Smooth muscle cell (in vitro differentiated cells): ENCODE measurements around the gene CPNE2. TPM values are rescaled to one million over a fixed set of nuclear protein-coding genes. Genes with fewer than 3 reads are reported as not detected.

Experiments used
- DNase-seq: peaks from one replicate; lab custom pipeline; 2025; ENCODE audit not compliant: unreplicated experiment; lab: John Stamatoyannopoulos, UW
- H2AFZ ChIP-seq: fragments of 200-600 bp; sonication (generic); 2 replicates; pipeline ENCODE4 v1.6.0; 2016; ENCODE audit warnings: antibody characterized with exemption, low read depth, mild to moderate bottlenecking
- H3F3A ChIP-seq: fragments of 200-600 bp; sonication (generic); 2 replicates; pipeline ENCODE4 v1.6.0; 2017; ENCODE audit warnings: antibody characterized with exemption, low read depth
- H3K27ac ChIP-seq: fragments of 200-600 bp; sonication (generic); 2 replicates; pipeline ENCODE4 v1.5.1; 2016; ENCODE audit warnings: low read depth, mild to moderate bottlenecking
- H3K27me3 ChIP-seq: fragments of 200-600 bp; sonication (generic); 2 replicates; pipeline ENCODE4 v1.6.1; 2016; ENCODE audit warnings: low read depth, mild to moderate bottlenecking
- H3K36me3 ChIP-seq: fragments of 200-600 bp; sonication (generic); 2 replicates; pipeline ENCODE4 v1.5.1; 2016; ENCODE audit warnings: low read depth
- H3K4me1 ChIP-seq: fragments of 200-600 bp; sonication (generic); 2 replicates; pipeline ENCODE4 v1.5.1; 2016; ENCODE audit warnings: low read depth
- H3K4me2 ChIP-seq: fragments of 200-600 bp; sonication (generic); 2 replicates; pipeline ENCODE4 v1.6.0; 2016; ENCODE audit warnings: mild to moderate bottlenecking
- H3K4me3 ChIP-seq: fragments of 200-600 bp; sonication (generic); 2 replicates; pipeline ENCODE4 v1.5.1; 2016; ENCODE audit warnings: mild to moderate bottlenecking
- H3K79me2 ChIP-seq: fragments of 200-600 bp; sonication (generic); 2 replicates; pipeline ENCODE4 v1.6.0; 2016; ENCODE audit warnings: low read depth, mild to moderate bottlenecking
- H3K9ac ChIP-seq: fragments of 200-600 bp; sonication (generic); 2 replicates; pipeline ENCODE4 v1.6.0; 2016; ENCODE audit warnings: low read depth
- H3K9me3 ChIP-seq: fragments of 200-600 bp; sonication (generic); replicated peaks from 2 replicates; pipeline ENCODE4 v1.5.1; 2016; ENCODE audit warnings: low read depth
- H4K20me1 ChIP-seq: fragments of 200-600 bp; sonication (generic); 2 replicates; pipeline ENCODE4 v1.6.0; 2016; ENCODE audit warnings: low read depth
- CTCF ChIP-seq: fragments of 200-600 bp; sonication (generic); IDR thresholded peaks from 2 replicates; pipeline ENCODE4 v1.5.1; 2017; ENCODE audit warnings: borderline replicate concordance, mild to moderate bottlenecking, antibody characterized with exemption; ENCODE audit not compliant: insufficient read depth, poor library complexity, severe bottlenecking
- WGBS: methylation state at CpG from one replicate; pipeline ENCODE4 v1.1.7; 2016; ENCODE audit warnings: low lambda C conversion rate; 5-methylcytosine and 5-hydroxymethylcytosine counted together
- polyA plus RNA-seq: library from polyadenylated mRNA; unstranded; fragments of >200 nt; fragmentation: Nextera tagmentation; extraction: Ambion mirVana; gene quantifications from 2 replicates; pipeline ENCODE4 v1.2.1, GENCODE V29; 2016
- total RNA-seq: library from RNA; depleted of rRNA; stranded (reverse); fragments of >200 nt; gene quantifications from 2 replicates; pipeline ENCODE4 v1.2.3, GENCODE V29; 2014

Gene CPNE2
- total and polyA plus RNA-seq, 2 experiments from 2014 or later, result 18.2 to 19.8 TPM

- WGBS, result 4% methylated on average over 24 of the region's 24 CpGs
- peak overlapping the region; percentile 47 for H3K27ac ChIP-seq
- H3K27me3 ChIP-seq, result no peaks in the 10 kb centered on the region
- no peaks in the 10 kb centered on the region for H3K36me3 ChIP-seq
- peak overlapping the region; percentile 39 for H3K9ac ChIP-seq
- H4K20me1 ChIP-seq, result peaks cover 7% of the 10 kb centered on the region
- peak overlapping the region; percentile 84 for H3K4me3 ChIP-seq
- peak; percentile 8 for DNase-seq
- H2AFZ ChIP-seq, result peak overlapping the region; percentile 93
- peaks cover 5% of the 10 kb centered on the region for H3F3A ChIP-seq
- H3K4me2 ChIP-seq, result peak overlapping the region; percentile 99
- peaks cover 13% of the 10 kb centered on the region for H3K79me2 ChIP-seq
- no peaks in the 10 kb centered on the region for H3K9me3 ChIP-seq
- H3K4me1 ChIP-seq, result peaks cover 9% of the 10 kb centered on the region
- no peak for TF ChIP-seq CTCF
Measured at GRCh38 chr16:57091200-57091974, 996 bp upstream of the CPNE2 start.

GRCh38 chr16:57092786-57093411 lies 516 bp downstream of the CPNE2 start:
- peaks cover 9% of the 10 kb centered on the region for H3K4me1 ChIP-seq
- no peak for DNase-seq
- peaks cover 5% of the 10 kb centered on the region for H3F3A ChIP-seq
- peak; percentile 75 for TF ChIP-seq CTCF
- H3K36me3 ChIP-seq, result no peaks in the 10 kb centered on the region
- H4K20me1 ChIP-seq, result peaks cover 7% of the 10 kb centered on the region
- H3K79me2 ChIP-seq, result peaks cover 13% of the 10 kb centered on the region
- WGBS, result 2% methylated on average over 16 of the region's 53 CpGs
- H3K4me2 ChIP-seq, result peak overlapping the region; percentile 99
- H3K27ac ChIP-seq, result no peak overlapping the region
- peak overlapping the region; percentile 84 for H3K4me3 ChIP-seq
- no peaks in the 10 kb centered on the region for H3K27me3 ChIP-seq
- H3K9ac ChIP-seq, result peak overlapping the region; percentile 34
- H3K9me3 ChIP-seq, result no peaks in the 10 kb centered on the region
- peak overlapping the region; percentile 72 for H2AFZ ChIP-seq

GRCh38 chr16:57093666-57094564 lies 1.5 kb downstream of the CPNE2 start:
- TF ChIP-seq CTCF, result no peak

More at GRCh38 chr16:57093666-57094564, 1.5 kb downstream of the CPNE2 start:
- Histone ChIP-seq H3K4me3 (peak overlapping the region; percentile 84), H3K27ac (no peak overlapping the region), H3K27me3 (no peaks in the 10 kb centered on the region), H2AFZ (no peak overlapping the region), H4K20me1 (peaks cover 10% of the 10 kb centered on the region), H3K4me2 (peak overlapping the region; percentile 99), H3K9ac (no peak overlapping the region), H3K4me1 (peaks cover 9% of the 10 kb centered on the region), H3K9me3 (no peaks in the 10 kb centered on the region), H3K36me3 (no peaks in the 10 kb centered on the region), H3K79me2 (peaks cover 17% of the 10 kb centered on the region), H3F3A (peaks cover 5% of the 10 kb centered on the region)
- 86% methylated on average over 18 of the region's 18 CpGs for WGBS
- DNase-seq, result no peak
